CD14-positive monocyte (primary cell): ENCODE results near the gene COX18. TPM values are rescaled to one million over a fixed set of nuclear protein-coding genes. Genes with fewer than 3 reads are reported as not detected.
A peak's percentile ranks its signal among the peaks of the same experiment; 100 is the strongest.

Experiments
- DNase-seq, 3 donors: peaks; one replicate each; pipeline ENCODE4 v3.0.0-alpha.2; 2011 to 2022
- H2AFZ ChIP-seq: 2 replicates; pipeline ENCODE4 v1.6.0; 2012; ENCODE audit warnings: mild to moderate bottlenecking, low read depth, low read length, inconsistent platforms; ENCODE audit not compliant: insufficient read depth, poor library complexity, severe bottlenecking
- H3K27ac ChIP-seq, 2 donors: 1 replicate in 1 of 2; 2 replicates in 1 of 2; pipeline ENCODE4 v1.5.1; 2012 to 2013; ENCODE audit warnings: low read length in 2 of 2, control low read depth in 1 of 2, inconsistent platforms in 1 of 2, low read depth in 1 of 2, mild to moderate bottlenecking in 1 of 2
- H3K27me3 ChIP-seq, 2 donors: one replicate each; pipeline versions ENCODE4 v1.6.0 to v1.6.1; 2011 to 2013; ENCODE audit warnings: low read length in 2 of 2; ENCODE audit not compliant: control insufficient read depth in 2 of 2, insufficient read depth in 2 of 2
- H3K36me3 ChIP-seq, 2 donors: replicated peaks in 1 of 2; 1 replicate in 1 of 2; 2 replicates in 1 of 2; pipeline versions ENCODE4 v1.5.1 to v1.6.1; 2012 to 2013; ENCODE audit warnings: low read length in 2 of 2, control low read depth in 1 of 2, inconsistent platforms in 1 of 2, mild to moderate bottlenecking in 1 of 2; ENCODE audit not compliant: insufficient read depth in 2 of 2, control insufficient read depth in 1 of 2
- H3K4me1 ChIP-seq, 2 donors: 1 replicate in 1 of 2; 2 replicates in 1 of 2; pipeline versions ENCODE4 v1.5.1 to v1.6.1; 2012 to 2013; ENCODE audit warnings: low read length in 2 of 2, control low read depth in 1 of 2, inconsistent platforms in 1 of 2, mild to moderate bottlenecking in 1 of 2, moderate library complexity in 1 of 2; ENCODE audit not compliant: insufficient read depth in 2 of 2, control insufficient read depth in 1 of 2
- H3K4me2 ChIP-seq: replicated peaks from 2 replicates; pipeline ENCODE3; 2012; ENCODE audit warnings: low read length, moderate library complexity, mild to moderate bottlenecking; ENCODE audit not compliant: poor library complexity, severe bottlenecking; ENCODE audit errors: extremely low read depth
- H3K4me3 ChIP-seq, 3 experiments: fragments of 200-600 bp in 1 of 3; sonication (generic) in 1 of 3; replicated peaks in 1 of 3; 1 replicate in 2 of 3; 2 replicates in 1 of 3; pipeline ENCODE4 v1.5.1; 2011 to 2013; ENCODE audit warnings: low read length in 3 of 3, mild to moderate bottlenecking in 3 of 3, control low read depth in 2 of 3, low read depth in 2 of 3, inconsistent platforms in 1 of 3, moderate library complexity in 1 of 3
- H3K79me2 ChIP-seq: 2 replicates; pipeline ENCODE4 v1.6.0; 2012; ENCODE audit warnings: mild to moderate bottlenecking, control low read depth, inconsistent platforms, low read length, moderate library complexity; ENCODE audit not compliant: insufficient read depth
- H3K9ac ChIP-seq: 2 replicates; pipeline ENCODE4 v1.6.0; 2017; ENCODE audit warnings: low read length, mild to moderate bottlenecking; ENCODE audit not compliant: insufficient read depth, poor library complexity, severe bottlenecking
- H3K9me3 ChIP-seq, 2 donors: replicated peaks in 1 of 2; 1 replicate in 1 of 2; 2 replicates in 1 of 2; pipeline versions ENCODE4 v1.5.1 to v1.6.1; 2012 to 2013; ENCODE audit warnings: low read length in 2 of 2, control low read depth in 1 of 2; ENCODE audit not compliant: control insufficient read depth in 1 of 2, insufficient read depth in 1 of 2
- H4K20me1 ChIP-seq: 2 replicates; pipeline ENCODE4 v1.6.0; 2012; ENCODE audit warnings: mild to moderate bottlenecking, low read length, control low read depth, moderate library complexity; ENCODE audit not compliant: insufficient read depth
- H3K27ac Mint-ChIP-seq, 7 donors: one replicate each; pipeline ENCODE4 v1.8.0; 2020; ENCODE audit warnings: mild to moderate bottlenecking in 7 of 7, mixed read lengths in 7 of 7, moderate library complexity in 6 of 7, inconsistent platforms in 2 of 7
- H3K27me3 Mint-ChIP-seq, 3 donors: one replicate each; pipeline ENCODE4 v1.8.0; 2021 to 2022; ENCODE audit warnings: low read depth in 3 of 3, mild to moderate bottlenecking in 3 of 3, mixed read lengths in 3 of 3, moderate library complexity in 3 of 3, inconsistent platforms in 1 of 3
- H3K36me3 Mint-ChIP-seq, 2 donors: one replicate each; pipeline ENCODE4 v1.8.0; 2020; ENCODE audit warnings: mixed read lengths in 2 of 2, inconsistent platforms in 1 of 2, mild to moderate bottlenecking in 1 of 2
- H3K4me1 Mint-ChIP-seq: one replicate; pipeline ENCODE4 v1.8.0; 2020; ENCODE audit warnings: mild to moderate bottlenecking, mixed read lengths
- H3K4me3 Mint-ChIP-seq, 2 donors: one replicate each; pipeline ENCODE4 v1.8.0; 2020; ENCODE audit warnings: mild to moderate bottlenecking in 2 of 2, mixed read lengths in 2 of 2, moderate library complexity in 1 of 2
- H3K9me3 Mint-ChIP-seq, 7 donors: one replicate each; pipeline ENCODE4 v1.8.0; 2020 to 2022; ENCODE audit warnings: mixed read lengths in 7 of 7, mild to moderate bottlenecking in 6 of 7, moderate library complexity in 6 of 7, inconsistent platforms in 2 of 7
- CTCF ChIP-seq: fragments of 200-600 bp; IDR thresholded peaks from one replicate; pipeline ENCODE4 v1.8.0; 2022; ENCODE audit warnings: antibody characterized with exemption, mild to moderate bottlenecking
- WGBS: methylation state at CpG from one replicate; pipeline ENCODE4 v1.1.5; 2013; ENCODE audit warnings: missing lambda C conversion rate; ENCODE audit not compliant: insufficient coverage; 5-methylcytosine and 5-hydroxymethylcytosine counted together
- intact Hi-C, 2 donors: fragments of 100-400 bp; cut with micrococcal nuclease; formaldehyde crosslinking; loops; one replicate each; pipeline versions ENCODE4 v1.15.0 to v1.15.1; 2023
- polyA plus RNA-seq, 3 donors: library from polyadenylated mRNA; depleted of rRNA in 1 of 3; unstranded in 2 of 3; stranded (reverse) in 1 of 3; fragments of 300-500 nt in 2 of 3; fragments of >200 nt in 1 of 3; fragmentation: Illumina TruSeq in 2 of 3; gene quantifications; 1 replicate in 2 of 3; 2 replicates in 1 of 3; pipeline ENCODE4 v1.2.3, GENCODE V29; 2012 to 2021

Gene COX18
- polyA plus RNA-seq, 3 donors: 8.3 to 10.3 (median 9.7) TPM

GRCh38 chr4:73099143-73099542, 29.6 kb upstream of the COX18 start:
- 97% methylated on average over 4 of the region's 7 CpGs for WGBS
- H3K36me3 ChIP-seq: peaks cover 76 to 91% of the 10 kb centered on the region in 2 donors
- DNase-seq: no peak

GRCh38 chr4:73098713-73099112, 29.2 kb upstream of the COX18 start:
- no peak overlapping the region for H3K9ac ChIP-seq
- peak overlapping the region in 1 of 2 donors; percentile 28 for H3K27ac ChIP-seq
- Mint-ChIP-seq H3K9me3 (no peaks in the 10 kb centered on the region), H3K36me3 (peaks cover 53 to 80% of the 10 kb centered on the region in 2 donors), H3K4me3 (no peak overlapping the region), H3K27ac (peak overlapping the region in 3 of 7 donors; percentile 43 to 66 (median 59)), H3K4me1 (no peaks in the 10 kb centered on the region), H3K27me3 (no peaks in the 10 kb centered on the region)
- peaks cover 78 to 91% of the 10 kb centered on the region in 2 donors for H3K36me3 ChIP-seq
- no peak overlapping the region for H3K4me3 ChIP-seq
- H3K4me2 ChIP-seq: no peak overlapping the region
- no peaks in the 10 kb centered on the region for H3K27me3 ChIP-seq
- no peak for TF ChIP-seq CTCF
- no peaks in the 10 kb centered on the region for H3K4me1 ChIP-seq
- intact Hi-C loops: no loop called here
- no peaks in the 10 kb centered on the region for H3K79me2 ChIP-seq
- H3K9me3 ChIP-seq: no peaks in the 10 kb centered on the region
- H2AFZ ChIP-seq: no peak overlapping the region
- no peak for DNase-seq
- H4K20me1 ChIP-seq: no peaks in the 10 kb centered on the region
- 95% methylated on average over 5 of the region's 7 CpGs for WGBS

More at GRCh38 chr4:73099143-73099542, 29.6 kb upstream of the COX18 start:
- Histone ChIP-seq H3K4me3 (no peak overlapping the region), H3K79me2 (no peaks in the 10 kb centered on the region), H3K27me3 (no peaks in the 10 kb centered on the region), H4K20me1 (no peaks in the 10 kb centered on the region), H3K27ac (peak overlapping the region in 1 of 2 donors; percentile 28), H2AFZ (no peak overlapping the region), H3K4me2 (no peak overlapping the region), H3K9ac (no peak overlapping the region), H3K9me3 (no peaks in the 10 kb centered on the region), H3K4me1 (no peaks in the 10 kb centered on the region)
- peaks cover 50 to 79% of the 10 kb centered on the region in 2 donors for H3K36me3 Mint-ChIP-seq
- H3K9me3 Mint-ChIP-seq: no peaks in the 10 kb centered on the region
- H3K4me3 Mint-ChIP-seq: no peak overlapping the region
- peak overlapping the region in 4 of 7 donors; percentile 58 to 66 (median 61) for H3K27ac Mint-ChIP-seq
- no peaks in the 10 kb centered on the region for H3K4me1 Mint-ChIP-seq
- no peak for TF ChIP-seq CTCF
- intact Hi-C loops: no loop called here
- no peaks in the 10 kb centered on the region for H3K27me3 Mint-ChIP-seq
